Measurements from ENCODE around the gene SMAD5. TPM values are rescaled to one million over a fixed set of nuclear protein-coding genes. Genes with fewer than 3 reads are reported as not detected.

The SMAD5 gene
- total and polyA plus RNA-seq, 2 donors = 20.4 to 167 TPM

DNA sequence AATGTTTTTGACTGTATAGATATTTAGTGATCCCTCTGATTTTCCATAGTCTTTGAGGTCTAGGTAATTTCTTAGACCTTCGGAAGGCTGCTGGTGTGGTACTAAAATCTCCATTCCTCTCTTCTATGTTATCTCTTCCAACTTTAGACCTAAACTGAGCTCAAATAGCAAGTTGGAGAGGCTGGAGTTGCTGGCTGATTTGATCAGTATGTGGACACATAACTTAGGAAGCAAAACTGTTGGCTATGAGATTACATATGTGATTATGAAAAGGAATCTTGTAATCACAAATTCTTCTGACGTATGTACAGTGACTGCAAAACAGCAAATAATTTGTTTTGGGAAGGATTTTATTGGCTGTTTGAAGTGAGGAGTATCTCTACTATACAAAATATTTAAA, 2.1 kb upstream of the SMAD5 start:
- H3K4me1 ChIP-seq (ENCODE audit: insufficient read depth) = peaks cover 3% of the 10 kb centered on the region
- no peak overlapping the region for H3K27ac ChIP-seq (ENCODE audit: low read depth)
- H3K36me3 ChIP-seq (ENCODE audit: insufficient read depth) = no peaks in the 10 kb centered on the region
- H3K4me3 ChIP-seq (ENCODE audit: low read depth, low read length) = no peak overlapping the region
- 82% methylated on average over 2 of the region's 2 CpGs for WGBS
- DNase-seq (ENCODE audit: extremely low spot score) = no peak

DNA sequence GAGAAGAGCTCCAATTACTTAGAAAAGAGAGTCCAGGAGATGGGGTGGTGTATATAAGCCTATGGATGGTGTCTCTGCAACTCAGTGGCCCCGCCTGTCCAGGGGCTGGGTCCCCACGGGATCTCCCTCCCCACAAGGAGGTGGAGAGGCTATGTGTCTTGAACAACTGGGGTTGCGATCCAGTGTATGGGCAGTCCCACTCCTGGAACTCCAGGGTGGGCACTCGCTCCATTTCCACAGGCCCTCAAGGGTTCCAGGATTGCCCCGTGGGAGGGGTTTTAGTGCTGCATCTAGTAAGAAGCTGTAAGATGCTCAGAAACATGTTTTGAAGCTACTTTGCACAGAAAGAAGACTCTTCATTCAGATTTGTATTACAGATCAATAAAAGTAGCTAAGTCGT, 558 bp upstream of the SMAD5 start:
- H3K27ac ChIP-seq (ENCODE audit: low read depth) = peak overlapping the region; percentile 76
- H3K36me3 ChIP-seq (ENCODE audit: insufficient read depth) = no peaks in the 10 kb centered on the region
- 31% methylated on average over 6 of the region's 6 CpGs for WGBS
- peaks cover 3% of the 10 kb centered on the region for H3K4me1 ChIP-seq (ENCODE audit: insufficient read depth)
- peak overlapping the region; percentile 90 for H3K4me3 ChIP-seq (ENCODE audit: low read depth, low read length)
- DNase-seq (ENCODE audit: extremely low spot score) = no peak

DNA sequence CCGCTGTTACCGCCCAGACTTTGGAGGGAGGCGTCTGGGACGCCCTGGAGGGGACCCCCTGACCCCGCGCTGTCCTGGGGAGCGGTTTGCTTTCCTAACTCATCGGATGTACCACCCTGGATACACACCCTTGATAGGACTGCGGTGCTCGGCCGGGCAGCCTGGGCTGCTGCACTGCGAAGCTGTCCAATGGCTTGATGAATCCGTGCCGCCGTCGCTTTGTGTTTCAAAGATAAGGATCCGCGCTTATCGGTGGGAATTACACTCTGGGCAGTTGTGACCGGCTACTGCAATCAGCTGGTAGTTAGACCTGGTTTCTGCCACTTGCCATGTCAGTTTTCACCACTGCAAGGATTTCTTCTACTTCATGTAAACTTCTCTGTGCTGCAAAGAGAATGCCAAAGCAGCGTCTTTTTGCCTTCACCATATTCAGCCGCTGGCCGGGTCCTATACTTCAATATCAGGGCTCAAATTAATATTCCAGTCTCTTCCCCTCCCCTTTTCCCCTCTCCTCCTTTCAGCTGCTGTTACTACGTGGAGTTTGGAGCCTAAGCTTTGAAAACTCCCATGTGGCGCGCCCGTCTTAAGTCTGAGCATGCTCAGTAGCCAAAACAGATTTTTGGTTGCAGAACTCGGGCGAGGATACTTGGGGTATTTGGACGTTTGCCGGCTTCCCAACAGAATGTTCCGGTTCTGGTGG, 727 bp downstream of the SMAD5 start:
- H3K4me1 ChIP-seq (ENCODE audit: insufficient read depth) = peaks cover 3% of the 10 kb centered on the region
- H3K27ac ChIP-seq (ENCODE audit: low read depth) = peak overlapping the region; percentile 98
- under 1% methylated on average over 32 of the region's 32 CpGs for WGBS
- no peak for DNase-seq (ENCODE audit: extremely low spot score)
- H3K4me3 ChIP-seq (ENCODE audit: low read depth, low read length) = peak overlapping the region; percentile 90
- H3K36me3 ChIP-seq (ENCODE audit: insufficient read depth) = no peaks in the 10 kb centered on the region

DNA sequence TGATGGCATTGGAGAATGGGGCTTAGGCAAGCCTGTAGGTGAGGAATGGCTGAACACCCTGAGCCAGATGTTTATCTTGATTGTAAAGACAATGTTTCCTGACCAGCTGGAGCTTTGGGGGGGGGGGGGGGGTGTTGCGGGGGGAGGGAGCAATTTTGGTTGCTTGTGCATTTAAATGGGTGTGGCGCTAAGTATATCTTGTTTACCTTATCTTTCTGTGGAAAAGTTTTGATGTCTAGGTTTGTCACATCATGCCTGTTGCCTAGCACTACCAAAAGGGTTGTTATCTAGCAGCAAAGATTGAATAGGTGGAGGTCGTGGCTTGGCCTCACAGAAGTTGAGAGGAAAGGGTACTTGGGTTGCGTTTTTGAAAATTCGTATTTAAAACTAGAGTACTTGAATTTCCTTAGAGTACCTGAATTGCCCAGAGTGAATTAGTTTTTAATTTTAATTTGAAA, 1.3 kb downstream of the SMAD5 start:
- H3K36me3 ChIP-seq (ENCODE audit: insufficient read depth) = no peaks in the 10 kb centered on the region
- WGBS = 6% methylated on average over 5 of the region's 5 CpGs
- peak overlapping the region; percentile 90 for H3K4me3 ChIP-seq (ENCODE audit: low read depth, low read length)
- no peak overlapping the region for H3K27ac ChIP-seq (ENCODE audit: low read depth)
- DNase-seq (ENCODE audit: extremely low spot score) = no peak
- H3K4me1 ChIP-seq (ENCODE audit: insufficient read depth) = peaks cover 4% of the 10 kb centered on the region

DNA sequence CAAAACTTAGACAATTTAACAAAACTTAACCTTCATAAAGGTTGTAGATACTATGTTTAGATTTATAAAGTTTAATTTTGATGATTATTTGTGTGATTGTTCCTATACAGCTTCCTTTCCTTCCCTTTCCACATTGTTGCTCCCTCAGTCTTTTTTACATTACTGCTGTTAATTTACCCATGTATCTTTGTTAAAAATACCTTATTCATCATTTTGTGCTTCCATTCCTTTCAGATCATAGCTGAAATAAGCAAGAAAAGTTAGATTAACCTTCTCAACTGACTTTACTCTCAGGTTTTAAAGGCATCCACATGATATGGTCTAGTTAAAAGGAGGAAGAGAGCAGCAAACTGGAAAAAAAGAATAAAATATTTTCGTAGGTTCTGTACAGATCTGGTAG, 2.0 kb downstream of the SMAD5 start:
- Histone ChIP-seq H3K4me1 (ENCODE audit: insufficient read depth) (peaks cover 4% of the 10 kb centered on the region), H3K4me3 (ENCODE audit: low read depth, low read length) (no peak overlapping the region)
- 29% methylated on average over 1 of the region's 1 CpG for WGBS

DNA sequence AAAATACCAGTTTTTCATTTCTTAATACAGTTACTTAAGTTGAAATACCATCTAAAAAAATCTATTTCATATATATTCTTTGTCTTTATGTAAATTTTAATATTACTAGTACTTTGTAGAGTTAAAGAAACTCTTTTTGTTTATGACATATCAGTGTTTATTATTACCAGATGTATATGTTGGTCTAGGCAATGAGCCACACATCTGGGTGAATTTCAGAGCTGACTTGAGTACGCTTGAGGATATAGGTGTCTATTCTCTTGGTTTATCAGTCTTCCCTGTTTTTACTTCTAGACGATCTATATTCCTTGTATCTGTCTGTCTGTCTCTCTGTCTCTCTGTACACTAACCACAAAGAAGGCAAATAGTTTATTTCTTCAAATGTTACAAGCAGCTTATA, 2.9 kb downstream of the SMAD5 start:
- H3K4me3 ChIP-seq (ENCODE audit: low read depth, low read length) = no peak overlapping the region
- no peak overlapping the region for H3K27ac ChIP-seq (ENCODE audit: low read depth)
- 57% methylated on average over 2 of the region's 2 CpGs for WGBS
- no peak for DNase-seq (ENCODE audit: extremely low spot score)
- peaks cover 7% of the 10 kb centered on the region for H3K4me1 ChIP-seq (ENCODE audit: insufficient read depth)
- no peaks in the 10 kb centered on the region for H3K36me3 ChIP-seq (ENCODE audit: insufficient read depth)

More for the DNA sequence above, 2.0 kb downstream of the SMAD5 start:
- no peak for DNase-seq (ENCODE audit: extremely low spot score)
- no peaks in the 10 kb centered on the region for H3K36me3 ChIP-seq (ENCODE audit: insufficient read depth)
- H3K27ac ChIP-seq (ENCODE audit: low read depth) = no peak overlapping the region

DNA sequence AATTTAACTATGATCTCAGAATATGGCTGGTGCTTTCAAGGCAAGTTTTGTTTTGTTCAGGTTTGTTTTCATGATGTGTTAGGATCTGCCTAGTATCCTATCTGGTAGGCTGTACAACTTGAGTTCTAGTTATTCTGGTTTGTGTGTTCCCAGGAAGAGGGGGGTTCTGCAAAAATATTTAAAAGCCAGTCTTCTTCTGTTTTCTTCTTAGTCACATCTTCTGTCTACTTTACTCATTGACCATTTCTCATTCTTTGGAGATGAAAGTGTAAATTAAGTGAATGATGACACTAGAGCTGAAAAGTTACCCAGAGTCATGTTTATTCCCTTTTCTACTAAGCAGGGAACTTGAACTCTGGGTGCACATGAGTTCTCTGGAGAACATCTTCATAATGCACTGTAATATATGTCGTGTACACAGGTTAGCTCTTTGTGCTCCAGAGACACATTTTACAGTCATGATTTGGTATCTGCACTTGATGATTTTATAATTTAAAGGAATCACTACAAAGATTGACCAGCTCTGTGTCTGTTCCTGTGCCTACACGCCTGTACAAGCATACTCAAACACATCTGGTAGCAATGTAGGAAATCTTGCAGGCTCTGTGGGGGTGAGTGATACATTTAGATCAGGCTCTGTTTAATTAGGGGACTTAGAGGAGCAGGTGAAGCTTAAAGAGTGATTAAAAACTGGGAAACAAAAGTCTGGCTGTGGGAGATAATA, 5.0 kb downstream of the SMAD5 start:
- no peaks in the 10 kb centered on the region for H3K36me3 ChIP-seq (ENCODE audit: insufficient read depth)
- H3K4me3 ChIP-seq (ENCODE audit: low read depth, low read length) = no peak overlapping the region
- no peak overlapping the region for H3K27ac ChIP-seq (ENCODE audit: low read depth)
- DNase-seq (ENCODE audit: extremely low spot score) = no peak
- 66% methylated on average over 2 of the region's 2 CpGs for WGBS
- H3K4me1 ChIP-seq (ENCODE audit: insufficient read depth) = peaks cover 4% of the 10 kb centered on the region

DNA sequence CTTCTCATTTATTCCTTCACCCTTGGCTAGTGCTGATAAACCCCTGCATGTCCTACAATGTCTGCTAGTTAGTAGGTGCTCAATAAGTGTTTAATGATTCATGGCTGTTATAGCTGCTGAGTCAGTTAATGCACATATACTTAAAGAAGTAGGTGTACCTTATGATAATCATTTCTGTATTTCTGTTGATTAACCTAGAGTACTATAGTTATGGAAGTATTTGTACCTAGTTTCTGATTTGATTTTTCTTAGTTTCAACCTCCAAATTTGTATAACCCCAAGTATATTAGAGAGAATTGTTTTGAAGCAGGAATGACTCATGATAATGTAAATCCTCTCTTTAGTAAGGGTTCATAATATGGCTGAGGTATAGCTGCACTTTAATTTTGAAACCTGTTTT, 8.9 kb downstream of the SMAD5 start:
- no peaks in the 10 kb centered on the region for H3K36me3 ChIP-seq (ENCODE audit: insufficient read depth)
- peaks cover 4% of the 10 kb centered on the region for H3K4me1 ChIP-seq (ENCODE audit: insufficient read depth)
- H3K27ac ChIP-seq (ENCODE audit: low read depth) = no peak overlapping the region
- DNase-seq (ENCODE audit: extremely low spot score) = no peak
- H3K4me3 ChIP-seq (ENCODE audit: low read depth, low read length) = no peak overlapping the region

DNA sequence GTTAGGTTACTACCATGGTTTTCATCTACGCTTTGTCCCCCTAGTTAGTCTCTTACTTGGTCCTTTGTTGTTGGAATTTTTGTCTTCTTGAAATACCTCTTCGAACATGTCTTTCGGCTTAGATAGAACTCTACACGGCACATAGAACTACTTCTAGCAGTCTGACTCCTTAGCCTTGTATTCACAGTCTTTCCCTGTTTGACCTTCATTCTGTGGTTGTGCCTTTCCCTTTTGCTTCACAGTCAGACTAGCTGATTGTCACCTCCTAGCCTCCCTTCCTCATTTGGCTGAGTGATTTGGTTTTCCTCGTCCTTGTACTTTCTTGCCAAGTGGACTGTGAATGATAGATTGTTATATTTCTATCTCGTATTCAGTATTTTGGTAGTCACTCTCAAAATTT, 10.7 kb downstream of the SMAD5 start:
- no peak overlapping the region for H3K27ac ChIP-seq (ENCODE audit: low read depth)
- WGBS = 87% methylated on average over 6 of the region's 6 CpGs
- H3K4me3 ChIP-seq (ENCODE audit: low read depth, low read length) = no peak overlapping the region
- DNase-seq (ENCODE audit: extremely low spot score) = no peak
- H3K4me1 ChIP-seq (ENCODE audit: insufficient read depth) = peaks cover 4% of the 10 kb centered on the region
- no peaks in the 10 kb centered on the region for H3K36me3 ChIP-seq (ENCODE audit: insufficient read depth)

DNA sequence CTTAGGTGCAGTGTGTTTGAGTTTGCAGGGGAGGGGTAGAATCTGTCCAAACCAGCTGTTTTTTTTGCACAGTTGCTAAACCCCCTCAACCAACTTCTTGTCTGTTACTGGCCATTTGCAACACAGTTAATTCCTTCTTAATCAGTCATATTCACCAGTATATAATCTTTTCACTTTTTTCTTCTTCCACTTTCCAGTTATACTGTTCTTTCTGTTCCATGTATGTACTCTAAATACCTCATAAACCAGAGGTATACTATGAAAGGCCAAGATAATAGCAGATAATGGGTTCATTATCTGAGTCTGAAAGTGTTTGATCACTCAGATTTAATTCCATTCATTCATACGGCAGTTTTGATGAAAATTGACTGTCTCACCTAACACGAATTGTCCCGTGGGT, 11.1 kb downstream of the SMAD5 start:
- H3K27ac ChIP-seq (ENCODE audit: low read depth) = no peak overlapping the region
- H3K4me1 ChIP-seq (ENCODE audit: insufficient read depth) = peaks cover 2% of the 10 kb centered on the region
- WGBS = 66% methylated on average over 3 of the region's 3 CpGs
- DNase-seq (ENCODE audit: extremely low spot score) = no peak
- no peaks in the 10 kb centered on the region for H3K36me3 ChIP-seq (ENCODE audit: insufficient read depth)
- H3K4me3 ChIP-seq (ENCODE audit: low read depth, low read length) = no peak overlapping the region

DNA sequence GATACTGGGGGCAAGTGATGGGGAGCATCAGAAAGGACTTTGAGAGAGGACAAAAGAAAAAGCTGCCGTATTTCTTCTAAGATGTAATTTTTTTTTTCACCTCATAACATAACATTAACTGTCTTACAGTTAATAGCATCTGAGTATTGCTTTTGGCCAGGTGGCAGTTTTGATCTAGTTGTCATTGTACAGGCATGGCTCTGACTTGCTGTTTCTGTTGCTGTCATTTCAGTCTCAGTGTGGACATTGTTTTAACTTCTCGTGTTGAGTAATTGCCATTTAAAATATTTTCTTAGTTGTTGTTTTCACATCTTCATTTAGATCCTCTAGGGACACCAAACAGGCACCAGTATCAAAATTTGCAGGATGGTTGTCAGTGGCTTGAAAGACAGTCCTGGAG, 12.4 kb downstream of the SMAD5 start:
- Histone ChIP-seq H3K4me3 (ENCODE audit: low read depth, low read length) (no peak overlapping the region), H3K27ac (ENCODE audit: low read depth) (no peak overlapping the region), H3K36me3 (ENCODE audit: insufficient read depth) (no peaks in the 10 kb centered on the region), H3K4me1 (ENCODE audit: insufficient read depth) (peaks cover 2% of the 10 kb centered on the region)
- WGBS = 58% methylated on average over 2 of the region's 2 CpGs
- DNase-seq (ENCODE audit: extremely low spot score) = no peak

DNA sequence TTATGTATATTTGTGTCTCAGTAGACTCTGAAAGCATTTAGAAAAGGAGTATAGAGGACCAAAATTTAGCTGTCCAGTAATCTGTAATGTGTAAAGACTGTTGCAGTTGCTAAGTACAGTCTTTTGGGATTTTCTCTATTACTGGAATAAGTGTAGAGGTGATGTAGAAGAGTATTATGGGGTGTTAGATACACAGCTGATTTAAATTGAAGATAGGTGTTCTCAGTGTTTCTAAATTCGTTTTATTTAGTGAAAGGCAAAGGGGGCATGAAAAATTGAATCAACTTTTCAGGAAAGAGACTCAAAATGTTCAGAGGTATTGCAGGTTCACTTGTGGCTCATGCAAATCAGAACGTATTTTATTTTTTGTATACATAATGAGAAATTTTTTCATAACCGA, 13.6 kb downstream of the SMAD5 start:
- H3K4me1 ChIP-seq (ENCODE audit: insufficient read depth) = no peaks in the 10 kb centered on the region
- 60% methylated on average over 3 of the region's 3 CpGs for WGBS
- H3K36me3 ChIP-seq (ENCODE audit: insufficient read depth) = no peaks in the 10 kb centered on the region
- H3K27ac ChIP-seq (ENCODE audit: low read depth) = no peak overlapping the region
- H3K4me3 ChIP-seq (ENCODE audit: low read depth, low read length) = no peak overlapping the region
- no peak for DNase-seq (ENCODE audit: extremely low spot score)

DNA sequence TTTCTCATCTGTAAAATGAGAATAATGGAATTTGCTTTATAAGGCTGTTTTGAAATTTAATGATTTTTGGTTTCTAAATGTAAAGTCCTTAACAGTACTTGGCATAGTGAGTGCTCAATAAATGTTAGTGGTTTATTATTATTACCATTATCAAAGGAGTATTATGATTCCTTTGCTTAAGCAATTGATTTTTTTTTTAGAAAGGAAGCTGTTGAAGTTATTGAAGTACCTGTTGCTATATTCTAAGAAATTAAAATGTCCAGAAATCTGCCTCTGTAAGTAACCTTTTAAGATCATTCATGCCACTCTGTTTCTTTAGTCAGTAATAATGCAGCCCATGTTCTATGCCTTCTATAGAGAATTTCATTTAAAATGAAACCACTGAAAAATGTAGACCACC, 15.0 kb downstream of the SMAD5 start:
- no peak overlapping the region for H3K4me3 ChIP-seq (ENCODE audit: low read depth, low read length)

DNA sequence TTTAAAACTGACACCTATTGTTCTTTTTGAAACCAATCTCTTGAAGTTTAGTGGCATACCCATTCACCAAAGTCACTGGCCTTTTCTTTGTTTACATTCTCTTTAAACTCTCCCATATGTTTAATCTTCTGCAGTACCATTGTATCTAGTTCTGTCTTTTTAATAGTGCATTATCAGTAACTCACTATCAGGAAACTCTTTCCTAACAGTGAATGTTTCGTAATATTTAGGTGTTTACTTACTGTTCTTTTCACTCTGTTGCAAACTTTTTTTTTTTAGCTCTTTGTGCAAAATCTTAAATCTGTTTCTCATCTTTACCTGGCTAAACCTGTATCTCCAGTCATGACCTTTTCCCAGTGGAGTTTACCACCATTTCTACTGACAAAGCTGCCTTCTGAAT, 17.2 kb downstream of the SMAD5 start:
- H3K4me1 ChIP-seq (ENCODE audit: insufficient read depth) = no peaks in the 10 kb centered on the region
- DNase-seq (ENCODE audit: extremely low spot score) = no peak
- 78% methylated on average over 1 of the region's 1 CpG for WGBS
- H3K36me3 ChIP-seq (ENCODE audit: insufficient read depth) = peaks cover 4% of the 10 kb centered on the region
- H3K4me3 ChIP-seq (ENCODE audit: low read depth, low read length) = no peak overlapping the region
- no peak overlapping the region for H3K27ac ChIP-seq (ENCODE audit: low read depth)

More for the DNA sequence above, 15.0 kb downstream of the SMAD5 start:
- H3K36me3 ChIP-seq (ENCODE audit: insufficient read depth) = no peaks in the 10 kb centered on the region
- no peaks in the 10 kb centered on the region for H3K4me1 ChIP-seq (ENCODE audit: insufficient read depth)
- no peak overlapping the region for H3K27ac ChIP-seq (ENCODE audit: low read depth)
- DNase-seq (ENCODE audit: extremely low spot score) = no peak

Data from urinary bladder (tissue), 4 donors.